ENCODE data around the gene RDM1.
"Not testable (repeated sequence)": the region's sequence is repeated elsewhere in the genome, so short reads cannot be mapped to it uniquely, and the experiment has no call there.

The RDM1 gene

GRCh38 chr17:35930211-35931065 lies at the start of gene RDM1:
Gene RDM1, minus strand, starts transcription at chr17:35930773. Its CDS starts 46 bp downstream, at chr17:35930727.
- DNase-seq = peak; percentile 13 to 53 (median 40)

GRCh38 chr17:35978346-35978745 lies 47.8 kb upstream of the RDM1 start:
- DNase-seq = no peak

- no peak for DNase-seq
These were observed 46.9 kb upstream of the RDM1 start for GRCh38 chr17:35977509-35977908.

GRCh38 chr17:35973333-35974260 lies 43.0 kb upstream of the RDM1 start:
- DNase-seq = no peak

- no peak for DNase-seq
These were observed 42.4 kb upstream of the RDM1 start for GRCh38 chr17:35972945-35973332.

- DNase-seq = no peak
These were observed 42.0 kb upstream of the RDM1 start for GRCh38 chr17:35972535-35972934.

GRCh38 chr17:35972066-35972465 lies 41.5 kb upstream of the RDM1 start:
- no peak for DNase-seq

GRCh38 chr17:35969558-35970380 lies 39.2 kb upstream of the RDM1 start:
- DNase-seq = peak; percentile 24 to 55 (median 33)

- DNase-seq = no peak
These were observed 38.0 kb upstream of the RDM1 start for GRCh38 chr17:35968520-35969054.

GRCh38 chr17:35965272-35965671 lies 34.7 kb upstream of the RDM1 start:
- no peak for DNase-seq

GRCh38 chr17:35963663-35964062 lies 33.1 kb upstream of the RDM1 start:
- no peak for DNase-seq

GRCh38 chr17:35953720-35954119 lies 23.1 kb upstream of the RDM1 start:
- no peak for DNase-seq

GRCh38 chr17:35949401-35949800 lies 18.8 kb upstream of the RDM1 start:
- DNase-seq = no peak

GRCh38 chr17:35948092-35948491 lies 17.5 kb upstream of the RDM1 start:
- no peak for DNase-seq

- peak in 3 of 4 experiments; percentile 3 to 11 (median 7) for DNase-seq
These were observed 16.6 kb upstream of the RDM1 start for GRCh38 chr17:35947156-35947585.

GRCh38 chr17:35944151-35944550 lies 13.6 kb upstream of the RDM1 start:
- DNase-seq = no peak

GRCh38 chr17:35943537-35943936 lies 13.0 kb upstream of the RDM1 start, which contains the start of gene LYZL6:
Gene LYZL6, minus strand, starts transcription at chr17:35943713. Its CDS starts 4,357 bp downstream, at chr17:35939356.
- no peak for DNase-seq

GRCh38 chr17:35942588-35943186 lies 12.1 kb upstream of the RDM1 start:
- DNase-seq = no peak

GRCh38 chr17:35938492-35938891 lies 7.9 kb upstream of the RDM1 start:
- DNase-seq = not testable (repeated sequence)

- no peak for DNase-seq
These were observed 5.5 kb upstream of the RDM1 start for GRCh38 chr17:35936063-35936462.

- no peak for DNase-seq
These were observed 4.2 kb upstream of the RDM1 start for GRCh38 chr17:35934760-35935159.

- no peak for DNase-seq
These were observed 2.0 kb upstream of the RDM1 start for GRCh38 chr17:35932586-35932985.
